ENCODE results near the gene BHLHE41.
A peak's percentile ranks its signal among the peaks of the same experiment; 100 is the strongest.

BHLHE41 gene

DNA sequence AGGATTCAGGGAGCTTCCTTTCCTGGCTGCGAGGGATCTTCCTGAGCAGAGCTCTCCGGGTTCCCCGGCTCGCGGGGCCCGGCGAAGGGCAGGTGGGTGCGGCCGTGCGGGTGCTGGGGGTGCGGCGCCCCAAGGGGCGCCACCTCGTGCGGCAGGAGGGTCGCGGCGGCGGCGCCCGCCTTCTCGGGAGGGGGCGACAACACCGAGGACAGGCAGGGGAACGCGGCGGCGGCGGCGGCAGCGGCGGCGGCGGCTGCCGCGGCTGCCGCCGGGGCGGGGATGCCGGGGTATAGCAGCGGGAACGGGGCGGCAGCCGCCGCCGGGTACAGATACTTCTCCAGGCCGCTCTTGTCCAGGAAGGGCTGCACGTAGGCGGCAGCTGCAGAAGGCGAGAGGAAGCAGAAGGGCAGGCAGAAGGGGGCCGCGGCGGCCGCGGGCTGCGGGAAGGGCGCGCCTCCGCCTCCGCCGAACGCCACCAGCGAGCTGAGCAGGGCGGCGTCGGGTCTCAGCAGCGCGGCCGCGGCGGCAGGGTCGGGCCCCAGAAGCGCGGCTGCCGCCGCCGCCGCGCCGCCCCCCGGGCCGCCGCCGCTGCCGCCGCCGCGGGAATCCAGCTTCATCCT is 2.7 kb downstream of the BHLHE41 start:
- DNase-seq (ENCODE audit: low read depth) = peak; percentile 46
- TF ChIP-seq, protein P1, sequence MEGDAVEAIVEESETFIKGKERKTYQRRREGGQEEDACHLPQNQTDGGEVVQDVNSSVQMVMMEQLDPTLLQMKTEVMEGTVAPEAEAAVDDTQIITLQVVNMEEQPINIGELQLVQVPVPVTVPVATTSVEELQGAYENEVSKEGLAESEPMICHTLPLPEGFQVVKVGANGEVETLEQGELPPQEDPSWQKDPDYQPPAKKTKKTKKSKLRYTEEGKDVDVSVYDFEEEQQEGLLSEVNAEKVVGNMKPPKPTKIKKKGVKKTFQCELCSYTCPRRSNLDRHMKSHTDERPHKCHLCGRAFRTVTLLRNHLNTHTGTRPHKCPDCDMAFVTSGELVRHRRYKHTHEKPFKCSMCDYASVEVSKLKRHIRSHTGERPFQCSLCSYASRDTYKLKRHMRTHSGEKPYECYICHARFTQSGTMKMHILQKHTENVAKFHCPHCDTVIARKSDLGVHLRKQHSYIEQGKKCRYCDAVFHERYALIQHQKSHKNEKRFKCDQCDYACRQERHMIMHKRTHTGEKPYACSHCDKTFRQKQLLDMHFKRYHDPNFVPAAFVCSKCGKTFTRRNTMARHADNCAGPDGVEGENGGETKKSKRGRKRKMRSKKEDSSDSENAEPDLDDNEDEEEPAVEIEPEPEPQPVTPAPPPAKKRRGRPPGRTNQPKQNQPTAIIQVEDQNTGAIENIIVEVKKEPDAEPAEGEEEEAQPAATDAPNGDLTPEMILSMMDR (IDR thresholded peaks at IDR 0.05; ENCODE audit: insufficient read depth, low read depth, low read length, missing control alignments) = no peak
- H3K4me3 ChIP-seq (ENCODE audit: low read depth, low read length) = peak overlapping the region; percentile 42

GRCh38 chr12:26121323-26122060 is 3.3 kb downstream of the BHLHE41 start:
- TF ChIP-seq, protein P1 (IDR thresholded peaks at IDR 0.05; ENCODE audit: insufficient read depth, low read depth, low read length, missing control alignments) = no peak
- DNase-seq (ENCODE audit: low read depth) = no peak
- H3K4me3 ChIP-seq (ENCODE audit: low read depth, low read length) = peak overlapping the region; percentile 42

GRCh38 chr12:26120561-26121274 is 4.1 kb downstream of the BHLHE41 start:
- no peak overlapping the region for H3K4me3 ChIP-seq (ENCODE audit: low read depth, low read length)
- no peak for DNase-seq (ENCODE audit: low read depth)
- TF ChIP-seq, protein P1 (IDR thresholded peaks at IDR 0.05; ENCODE audit: insufficient read depth, low read depth, low read length, missing control alignments) = no peak

DNA sequence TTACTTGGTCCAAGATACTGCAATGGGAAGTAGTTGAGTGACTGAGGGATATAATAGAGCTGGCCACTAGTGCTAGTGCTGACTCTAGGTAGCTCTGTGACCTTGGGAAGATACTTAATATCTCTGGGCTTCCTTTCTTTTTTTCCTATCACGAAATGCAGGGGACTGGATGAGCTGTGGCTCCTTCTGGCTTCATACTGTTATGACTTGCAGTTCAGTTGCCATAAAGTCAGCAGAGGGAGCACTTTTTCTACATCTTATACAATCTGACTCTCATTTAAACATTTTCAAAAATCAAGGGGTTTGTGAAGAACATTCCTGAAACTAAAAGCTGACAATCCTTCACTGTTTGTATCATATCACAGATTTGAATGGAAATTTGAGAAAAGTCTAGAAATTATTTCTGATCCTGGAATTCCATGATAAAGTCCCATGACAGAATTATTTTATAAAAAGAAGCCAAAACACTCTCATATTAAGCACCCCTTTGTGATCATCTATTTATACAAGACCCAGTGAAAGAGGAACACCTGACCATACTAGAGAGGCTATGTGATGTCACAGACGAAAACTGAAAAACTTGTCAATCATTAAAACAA is 5.3 kb downstream of the BHLHE41 start:
- TF ChIP-seq, protein P1 (IDR thresholded peaks at IDR 0.05; ENCODE audit: insufficient read depth, low read depth, low read length, missing control alignments) = peak; percentile 34
- DNase-seq (ENCODE audit: low read depth) = peak; percentile 61
- no peak overlapping the region for H3K4me3 ChIP-seq (ENCODE audit: low read depth, low read length)

- TF ChIP-seq, protein P1 (IDR thresholded peaks at IDR 0.05; ENCODE audit: insufficient read depth, low read depth, low read length, missing control alignments) = no peak
- no peak for DNase-seq (ENCODE audit: low read depth)
- no peak overlapping the region for H3K4me3 ChIP-seq (ENCODE audit: low read depth, low read length)
Measured at GRCh38 chr12:26118308-26118707, 6.5 kb downstream of the BHLHE41 start.

DNA sequence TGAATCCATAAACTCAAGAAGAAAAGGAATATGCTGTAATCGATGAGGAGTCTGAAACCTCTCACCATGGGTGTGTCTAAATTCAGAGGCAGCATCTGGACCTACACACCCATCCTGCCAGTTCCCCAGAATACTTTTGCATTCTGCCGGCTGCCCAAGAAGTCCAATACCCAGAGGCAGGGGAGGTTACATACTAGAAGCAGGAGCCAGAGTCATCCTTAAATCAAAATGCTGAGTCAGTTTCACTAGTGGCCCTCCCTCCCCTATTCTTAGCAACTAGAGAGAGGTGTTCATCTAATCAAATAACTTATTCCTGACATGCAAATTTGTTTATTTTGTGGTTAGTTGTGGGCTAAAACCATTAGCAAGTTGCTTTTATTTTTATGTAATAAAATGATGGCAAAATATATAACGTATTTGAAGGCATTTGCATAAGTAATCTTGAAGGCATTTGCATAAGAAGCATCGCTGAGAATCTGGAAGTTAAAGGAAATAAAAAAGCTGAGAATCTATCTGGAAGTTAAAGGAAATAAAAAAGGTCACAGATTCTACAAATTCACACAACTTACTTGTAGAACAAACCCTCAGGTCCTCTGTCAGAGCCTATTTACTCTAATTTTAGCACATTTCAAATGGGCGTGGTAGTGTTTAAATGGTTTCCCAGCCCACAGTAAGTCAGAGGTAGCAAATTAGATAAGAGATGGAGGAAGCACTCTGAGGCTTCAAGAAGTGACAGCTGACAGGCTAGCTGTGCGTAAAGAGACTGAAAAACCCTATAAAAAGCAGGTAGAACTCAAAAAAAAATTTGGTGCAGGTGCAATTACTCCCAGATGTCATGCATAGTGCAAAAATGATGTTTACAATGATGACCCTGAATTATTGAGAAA is 7.8 kb downstream of the BHLHE41 start:
- no peak overlapping the region for H3K4me3 ChIP-seq (ENCODE audit: low read depth, low read length)
- DNase-seq (ENCODE audit: low read depth) = no peak

More for the DNA sequence above, 7.8 kb downstream of the BHLHE41 start:
- TF ChIP-seq, protein P1 (IDR thresholded peaks at IDR 0.05; ENCODE audit: insufficient read depth, low read depth, low read length, missing control alignments) = no peak
